ENCODE results near the gene VOPP1. TPM values are rescaled to one million over a fixed set of nuclear protein-coding genes. Genes with fewer than 3 reads are reported as not detected.

VOPP1 gene
- total RNA-seq, 4 donors from 2014 or later: 63.9 to 79.2 (median 72.4) TPM

GRCh38 chr7:55425141-55425752 lies 147.1 kb downstream of the VOPP1 start:
- no peaks in the 10 kb centered on the region for H3K9me3 ChIP-seq
- no peaks in the 10 kb centered on the region for H3K27me3 ChIP-seq
- peaks cover 0 to 17% (median 0%) of the 10 kb centered on the region in 3 donors for H3K36me3 ChIP-seq
- no peaks in the 10 kb centered on the region for H3K4me1 ChIP-seq
- H3K27ac ChIP-seq: no peak overlapping the region
- no peak overlapping the region for H3K4me3 ChIP-seq
- DNase-seq: no peak
- TF ChIP-seq CTCF (IDR thresholded peaks at IDR 0.05): no peak

- Histone ChIP-seq H3K36me3 (peaks cover 0 to 17% (median 0%) of the 10 kb centered on the region in 3 donors), H3K27ac (no peak overlapping the region), H3K4me1 (no peaks in the 10 kb centered on the region), H3K9me3 (no peaks in the 10 kb centered on the region), H3K4me3 (no peak overlapping the region), H3K27me3 (no peaks in the 10 kb centered on the region)
- no peak for DNase-seq
- TF ChIP-seq POLR2A (IDR thresholded peaks at IDR 0.05): no peak
- TF ChIP-seq CTCF (IDR thresholded peaks at IDR 0.05): no peak
Measured at GRCh38 chr7:55423891-55424290, 148.4 kb downstream of the VOPP1 start.

- no peak for DNase-seq
- no peaks in the 10 kb centered on the region for H3K27me3 ChIP-seq
- H3K4me3 ChIP-seq: no peak overlapping the region
- H3K36me3 ChIP-seq: peaks cover 0 to 17% (median 0%) of the 10 kb centered on the region in 3 donors
- H3K4me1 ChIP-seq: no peaks in the 10 kb centered on the region
- no peak overlapping the region for H3K27ac ChIP-seq
- no peaks in the 10 kb centered on the region for H3K9me3 ChIP-seq
- TF ChIP-seq POLR2A (IDR thresholded peaks at IDR 0.05): no peak
- no peak for TF ChIP-seq CTCF (IDR thresholded peaks at IDR 0.05)
Measured at GRCh38 chr7:55423277-55423711, 149.0 kb downstream of the VOPP1 start.

Other genes with a start within 250 kb of the VOPP1 start
- 10 to 100 TPM; 16.9 to 59.3 (median 34.5) TPM for gene LANCL2, start 207.2 kb downstream of the VOPP1 start, total RNA-seq